ENCODE data around the gene DAPL1. TPM values are rescaled to one million over a fixed set of nuclear protein-coding genes. Genes with fewer than 3 reads are reported as not detected.

Gene DAPL1
- total and polyA plus RNA-seq, 2 experiments from 2014 or later = not detected

Other genes starting within 250 kb of the DAPL1 start
- 12.1 and 16.3 TPM in 2 replicates for gene TANC1, start 173.3 kb downstream of the DAPL1 start, total RNA-seq (2014; rRNA removed; shearing (Covaris generic))
- gene TANC1, start 173.3 kb downstream of the DAPL1 start, polyA plus RNA-seq (2016; fragmentation: Nextera tagmentation; extraction: Ambion mirVana) = 7.6 and 8.2 TPM in 2 replicates